Measurements from ENCODE around the gene GPSM1.

GPSM1 gene

DNA sequence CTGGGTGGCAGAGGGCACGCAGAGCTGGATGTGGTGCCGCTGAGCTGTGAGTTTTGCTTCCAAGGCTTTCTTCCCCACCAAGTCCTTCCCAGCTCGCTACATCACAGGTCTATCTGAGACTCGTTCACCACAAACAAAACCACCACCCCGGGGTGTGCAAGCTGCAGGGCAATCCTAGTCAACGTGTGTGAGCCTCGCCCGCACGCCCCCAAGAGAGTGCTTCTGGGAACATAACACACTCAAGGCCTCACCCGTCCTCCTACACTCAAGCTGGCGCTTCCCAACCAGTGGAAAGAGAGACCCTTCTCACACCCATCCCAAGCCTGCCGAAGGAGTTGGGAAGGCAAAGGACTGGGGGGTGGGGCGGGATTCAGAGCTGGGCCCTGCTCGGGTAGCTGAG, 62.1 kb downstream of the GPSM1 start:
- Histone ChIP-seq H3K9ac (ENCODE audit: low read length) (no peak overlapping the region), H3K27me3 (ENCODE audit: control insufficient read depth, insufficient read depth, low read length) (no peaks in the 10 kb centered on the region), H3K4me3 (ENCODE audit: low read length) (no peak overlapping the region), H3K4me1 (ENCODE audit: control insufficient read depth, insufficient read depth, low read length) (no peaks in the 10 kb centered on the region), H3K36me3 (ENCODE audit: control insufficient read depth, insufficient read depth, low read length) (peaks cover 4% of the 10 kb centered on the region), H3K9me3 (ENCODE audit: control insufficient read depth, low read length) (no peaks in the 10 kb centered on the region)

DNA sequence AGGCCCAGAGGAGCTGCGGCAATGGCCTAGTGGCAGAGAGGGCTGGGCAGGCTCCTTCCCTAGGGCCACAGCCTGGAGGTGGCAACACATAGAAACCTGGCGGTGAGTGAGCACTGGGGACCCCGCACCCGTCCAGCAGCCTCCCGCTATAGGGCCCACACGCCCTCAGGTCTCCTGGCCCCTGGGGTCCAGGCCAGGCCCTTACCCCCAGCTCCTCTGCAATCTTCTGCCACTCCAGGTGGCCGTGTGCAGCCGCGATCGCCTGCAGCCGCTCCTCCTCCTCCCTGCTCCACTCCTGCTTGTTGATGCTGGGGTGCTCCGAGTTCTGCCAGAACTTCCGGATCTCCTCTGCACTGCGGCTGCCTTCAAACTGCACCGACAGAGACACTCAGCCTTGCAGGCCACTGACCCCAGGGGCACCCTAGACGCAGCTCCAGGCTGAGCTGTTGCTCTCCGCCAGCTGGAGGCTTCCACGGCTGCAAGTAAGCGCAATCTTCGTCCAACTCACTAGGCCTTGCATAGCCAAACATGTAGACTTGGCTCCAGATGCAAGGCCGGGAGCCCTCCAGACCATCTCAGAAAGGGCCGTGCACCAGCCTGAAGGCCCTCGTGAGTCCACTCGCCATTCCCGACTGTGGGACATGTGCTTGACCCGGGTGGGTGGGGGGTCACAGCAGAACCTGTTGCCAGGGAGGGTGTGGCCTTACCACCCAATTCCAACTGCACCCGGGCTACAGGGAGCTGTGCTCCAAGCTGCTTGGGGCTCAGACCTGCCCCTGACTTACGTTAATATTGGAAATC, 64.6 kb downstream of the GPSM1 start:
- H3K4me1 ChIP-seq (ENCODE audit: control insufficient read depth, insufficient read depth, low read length), result no peaks in the 10 kb centered on the region
- no peak overlapping the region for H3K9ac ChIP-seq (ENCODE audit: low read length)
- no peaks in the 10 kb centered on the region for H3K27me3 ChIP-seq (ENCODE audit: control insufficient read depth, insufficient read depth, low read length)
- H3K9me3 ChIP-seq (ENCODE audit: control insufficient read depth, low read length), result no peaks in the 10 kb centered on the region
- H3K36me3 ChIP-seq (ENCODE audit: control insufficient read depth, insufficient read depth, low read length), result peaks cover 11% of the 10 kb centered on the region
- no peak overlapping the region for H3K4me3 ChIP-seq (ENCODE audit: low read length)

DNA sequence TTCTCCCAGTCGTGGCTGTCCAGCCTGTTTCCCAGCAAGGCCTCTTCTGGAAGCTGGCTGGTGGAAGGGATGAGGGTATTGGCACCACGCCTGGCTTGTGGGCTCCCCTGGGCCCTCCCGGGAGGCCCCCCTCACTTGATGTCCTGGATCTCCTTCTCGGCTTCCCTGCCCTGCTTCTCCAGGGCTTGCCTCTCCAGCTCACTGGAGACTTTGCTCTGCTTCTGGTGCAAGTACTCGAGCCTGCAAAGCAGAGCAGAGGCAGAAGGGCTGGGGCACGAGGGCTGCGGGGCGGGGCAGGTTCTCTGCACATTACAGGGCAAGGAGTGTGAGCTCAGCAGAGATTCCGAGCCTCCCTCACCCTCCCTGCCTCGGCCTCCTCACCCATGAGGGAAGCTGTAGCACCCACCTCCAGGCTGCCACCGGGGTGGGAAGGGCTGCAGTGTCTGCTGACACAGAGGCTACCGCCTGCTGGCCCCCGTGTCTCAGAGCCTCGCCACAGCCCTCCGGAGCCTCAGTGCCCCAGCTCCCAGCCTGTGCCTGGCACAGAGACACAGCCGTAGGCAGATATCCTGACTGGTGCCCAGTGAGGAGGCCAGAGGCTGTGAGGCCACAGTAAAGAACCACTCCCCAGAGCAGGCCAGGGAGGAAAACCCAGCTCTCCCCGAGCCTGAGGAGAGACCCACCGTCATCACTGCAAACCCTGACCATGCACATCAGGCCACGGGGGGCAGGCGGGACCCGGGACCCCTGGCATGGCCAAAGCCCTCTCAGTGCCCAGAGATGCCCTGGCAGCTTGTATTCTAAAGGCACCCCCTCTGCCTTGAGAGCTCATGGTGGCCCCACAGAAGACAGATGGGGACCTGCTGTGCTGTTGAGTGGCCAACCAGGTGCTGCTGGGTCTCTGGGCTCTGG, 65.5 kb downstream of the GPSM1 start:
- no peak overlapping the region for H3K9ac ChIP-seq (ENCODE audit: low read length)

DNA sequence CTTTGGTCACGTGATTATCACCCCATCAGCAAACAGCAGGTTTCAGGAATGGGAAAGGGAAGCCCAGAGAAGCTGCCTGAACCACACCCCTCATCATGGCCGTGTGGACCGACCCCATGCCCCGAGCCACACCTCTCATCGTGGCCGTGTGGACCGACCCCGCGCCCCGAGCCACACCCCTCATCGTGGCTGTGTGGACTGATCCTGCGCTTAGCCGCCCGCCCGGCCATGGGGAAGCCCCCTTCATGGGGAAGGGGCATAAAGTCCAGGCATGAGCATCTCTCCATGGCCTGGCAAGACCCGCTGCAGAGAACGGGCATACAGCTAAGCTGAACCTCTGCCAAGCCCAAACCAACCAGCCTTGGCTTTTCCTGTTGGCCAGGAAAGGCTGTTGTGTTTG, 66.2 kb downstream of the GPSM1 start:
- Histone ChIP-seq H3K9ac (ENCODE audit: low read length) (no peak overlapping the region), H3K4me3 (ENCODE audit: low read length) (no peak overlapping the region), H3K36me3 (ENCODE audit: control insufficient read depth, insufficient read depth, low read length) (peaks cover 7% of the 10 kb centered on the region), H3K4me1 (ENCODE audit: control insufficient read depth, insufficient read depth, low read length) (peaks cover 4% of the 10 kb centered on the region), H3K27me3 (ENCODE audit: control insufficient read depth, insufficient read depth, low read length) (no peaks in the 10 kb centered on the region), H3K9me3 (ENCODE audit: control insufficient read depth, low read length) (no peaks in the 10 kb centered on the region)

More for the DNA sequence above, 65.5 kb downstream of the GPSM1 start:
- Histone ChIP-seq H3K36me3 (ENCODE audit: control insufficient read depth, insufficient read depth, low read length) (peaks cover 11% of the 10 kb centered on the region), H3K27me3 (ENCODE audit: control insufficient read depth, insufficient read depth, low read length) (no peaks in the 10 kb centered on the region), H3K4me3 (ENCODE audit: low read length) (no peak overlapping the region), H3K4me1 (ENCODE audit: control insufficient read depth, insufficient read depth, low read length) (no peaks in the 10 kb centered on the region), H3K9me3 (ENCODE audit: control insufficient read depth, low read length) (no peaks in the 10 kb centered on the region)

DNA sequence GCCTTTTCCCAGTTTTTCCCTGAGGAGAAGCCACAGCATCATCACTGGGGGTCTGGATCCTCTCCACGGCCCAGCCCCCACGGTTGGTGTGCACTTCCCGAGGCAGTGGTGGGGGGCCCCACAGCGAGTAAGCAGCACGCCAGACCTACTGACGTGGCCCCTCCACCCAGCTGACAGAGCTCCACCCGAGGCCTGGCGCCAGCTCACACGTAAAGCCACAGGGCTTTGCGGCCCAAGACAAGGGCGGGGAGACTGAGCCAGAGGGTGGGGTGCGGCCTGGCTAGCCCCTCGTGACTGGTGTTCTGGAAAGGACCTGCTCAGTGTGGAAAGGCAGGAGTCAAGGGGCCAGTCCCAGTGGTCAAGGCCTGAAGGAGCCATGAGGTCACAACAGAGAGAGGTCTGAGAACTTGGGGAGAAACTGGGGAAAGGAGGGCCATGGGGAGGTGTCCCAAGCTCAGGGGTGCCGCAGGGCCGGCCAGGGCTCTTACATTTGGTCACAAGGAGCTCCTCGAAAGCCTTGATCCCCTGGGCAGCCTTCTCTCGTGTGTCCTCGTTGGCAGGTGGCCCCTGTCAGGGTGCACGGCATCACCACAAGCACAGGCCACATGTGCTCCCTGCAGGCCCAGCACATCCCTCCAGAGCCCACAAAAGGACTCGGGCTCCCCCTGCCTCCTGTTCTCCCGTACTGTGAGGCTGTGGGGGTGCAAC, 67.1 kb downstream of the GPSM1 start:
- H3K9me3 ChIP-seq (ENCODE audit: control insufficient read depth, low read length), result no peaks in the 10 kb centered on the region
- no peaks in the 10 kb centered on the region for H3K27me3 ChIP-seq (ENCODE audit: control insufficient read depth, insufficient read depth, low read length)
- H3K9ac ChIP-seq (ENCODE audit: low read length), result no peak overlapping the region
- H3K4me1 ChIP-seq (ENCODE audit: control insufficient read depth, insufficient read depth, low read length), result peaks cover 12% of the 10 kb centered on the region
- H3K36me3 ChIP-seq (ENCODE audit: control insufficient read depth, insufficient read depth, low read length), result peaks cover 6% of the 10 kb centered on the region
- no peak overlapping the region for H3K4me3 ChIP-seq (ENCODE audit: low read length)

DNA sequence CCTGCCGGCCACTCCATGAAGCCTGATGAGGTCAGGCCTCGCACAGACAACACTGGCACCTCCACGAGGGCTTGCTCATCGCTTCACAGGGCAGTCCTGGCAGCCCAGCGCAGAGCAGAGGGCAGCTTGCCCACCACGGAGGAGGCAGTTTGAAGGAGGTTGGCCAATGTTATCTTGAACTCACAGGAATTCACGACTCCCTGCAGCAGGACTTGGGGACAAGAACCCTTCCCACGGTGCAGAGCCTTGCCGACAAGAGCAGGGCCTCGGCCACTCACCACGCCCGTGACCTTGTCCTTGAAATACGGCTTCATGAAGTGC, 67.6 kb downstream of the GPSM1 start:
- H3K36me3 ChIP-seq (ENCODE audit: control insufficient read depth, insufficient read depth, low read length), result peaks cover 6% of the 10 kb centered on the region
- no peak overlapping the region for H3K4me3 ChIP-seq (ENCODE audit: low read length)
- no peaks in the 10 kb centered on the region for H3K9me3 ChIP-seq (ENCODE audit: control insufficient read depth, low read length)
- H3K4me1 ChIP-seq (ENCODE audit: control insufficient read depth, insufficient read depth, low read length), result peaks cover 12% of the 10 kb centered on the region
- no peaks in the 10 kb centered on the region for H3K27me3 ChIP-seq (ENCODE audit: control insufficient read depth, insufficient read depth, low read length)
- no peak overlapping the region for H3K9ac ChIP-seq (ENCODE audit: low read length)

DNA sequence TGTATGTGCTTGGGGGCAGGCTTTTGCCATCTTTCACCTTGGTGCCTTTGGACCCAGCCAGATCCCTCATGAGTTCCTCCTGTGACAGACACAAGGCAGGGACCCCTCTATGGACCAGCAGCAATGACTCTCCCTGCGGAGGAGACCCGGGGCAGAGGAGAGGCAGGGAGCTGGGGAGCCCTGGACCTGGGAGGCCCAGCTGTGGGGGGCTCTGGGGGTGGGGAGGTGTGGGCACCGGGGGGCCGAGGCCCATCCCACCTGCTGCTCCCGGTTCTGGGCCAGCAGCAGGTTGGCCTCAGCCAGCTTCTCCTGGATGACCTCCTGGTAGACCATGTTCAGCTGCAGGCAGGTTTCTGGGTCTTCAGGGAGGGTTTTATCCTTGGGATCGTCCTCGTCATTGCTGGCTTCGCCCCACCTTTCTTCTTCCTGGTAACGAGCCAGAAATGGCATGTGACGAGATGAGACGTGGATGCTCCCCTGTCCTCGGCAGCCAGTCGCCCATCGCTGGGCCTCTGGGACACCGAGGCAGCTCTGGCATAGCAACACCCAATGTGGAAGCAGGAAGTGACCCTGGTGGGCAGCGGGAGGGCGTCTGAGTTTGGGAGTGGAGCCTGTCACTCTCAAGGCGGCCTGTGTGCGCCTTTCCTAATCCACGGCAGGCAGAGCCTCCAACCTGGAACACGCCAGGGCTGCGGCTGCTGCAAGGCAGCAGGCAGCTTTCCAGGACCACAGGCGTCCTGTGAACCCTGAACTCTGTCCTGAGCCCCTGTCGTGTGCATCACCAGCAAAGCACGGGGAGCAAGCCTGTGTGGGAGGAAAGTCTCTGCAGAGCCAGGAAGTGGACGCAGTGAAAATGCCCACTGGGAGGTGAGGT, 68.2 kb downstream of the GPSM1 start:
- peaks cover 17% of the 10 kb centered on the region for H3K4me1 ChIP-seq (ENCODE audit: control insufficient read depth, insufficient read depth, low read length)
- no peak overlapping the region for H3K9ac ChIP-seq (ENCODE audit: low read length)
- H3K9me3 ChIP-seq (ENCODE audit: control insufficient read depth, low read length), result no peaks in the 10 kb centered on the region
- H3K27me3 ChIP-seq (ENCODE audit: control insufficient read depth, insufficient read depth, low read length), result no peaks in the 10 kb centered on the region
- peaks cover 6% of the 10 kb centered on the region for H3K36me3 ChIP-seq (ENCODE audit: control insufficient read depth, insufficient read depth, low read length)
- H3K4me3 ChIP-seq (ENCODE audit: low read length), result no peak overlapping the region

DNA sequence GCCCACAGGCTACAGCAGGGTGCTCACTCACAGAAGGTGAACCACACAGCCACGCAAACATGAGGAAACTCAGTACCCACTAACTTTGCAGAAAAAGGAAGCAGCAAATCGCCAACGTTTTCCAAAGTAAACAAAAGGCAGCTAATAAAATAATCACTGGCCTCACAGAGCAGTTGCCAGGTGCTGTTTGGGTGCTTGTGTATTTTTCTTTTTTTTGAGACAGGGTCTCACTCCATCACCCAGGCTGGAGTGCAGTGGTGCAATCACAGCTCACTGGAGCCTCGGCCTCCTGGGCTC, 68.8 kb downstream of the GPSM1 start:
- H3K9ac ChIP-seq (ENCODE audit: low read length), result no peak overlapping the region
- no peak overlapping the region for H3K4me3 ChIP-seq (ENCODE audit: low read length)
- no peaks in the 10 kb centered on the region for H3K27me3 ChIP-seq (ENCODE audit: control insufficient read depth, insufficient read depth, low read length)
- H3K9me3 ChIP-seq (ENCODE audit: control insufficient read depth, low read length), result no peaks in the 10 kb centered on the region
- peaks cover 19% of the 10 kb centered on the region for H3K4me1 ChIP-seq (ENCODE audit: control insufficient read depth, insufficient read depth, low read length)
- peaks cover 6% of the 10 kb centered on the region for H3K36me3 ChIP-seq (ENCODE audit: control insufficient read depth, insufficient read depth, low read length)

DNA sequence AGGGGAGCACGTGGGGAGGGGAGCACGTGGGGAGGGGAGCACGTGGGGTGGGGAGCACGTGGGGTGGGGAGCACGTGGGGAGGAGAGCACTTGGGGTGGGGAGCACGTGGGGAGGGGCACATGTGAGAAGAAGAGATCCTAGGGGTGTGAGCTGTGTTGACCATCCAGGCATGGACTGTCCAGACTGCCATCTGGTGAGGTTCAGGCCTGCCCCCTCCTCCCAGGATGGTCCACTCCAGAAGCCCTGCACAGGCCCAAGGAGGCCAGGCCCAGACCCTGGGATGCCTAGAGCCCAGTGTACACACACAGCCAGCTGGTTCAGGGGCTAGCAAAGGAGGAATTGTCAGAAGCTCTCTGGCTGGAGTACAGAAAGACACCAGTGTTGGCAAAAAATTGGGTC, 70.3 kb downstream of the GPSM1 start:
- Histone ChIP-seq H3K4me1 (ENCODE audit: control insufficient read depth, insufficient read depth, low read length) (peaks cover 19% of the 10 kb centered on the region), H3K4me3 (ENCODE audit: low read length) (no peak overlapping the region), H3K36me3 (ENCODE audit: control insufficient read depth, insufficient read depth, low read length) (peaks cover 6% of the 10 kb centered on the region), H3K27me3 (ENCODE audit: control insufficient read depth, insufficient read depth, low read length) (no peaks in the 10 kb centered on the region), H3K9ac (ENCODE audit: low read length) (no peak overlapping the region), H3K9me3 (ENCODE audit: control insufficient read depth, low read length) (no peaks in the 10 kb centered on the region)

DNA sequence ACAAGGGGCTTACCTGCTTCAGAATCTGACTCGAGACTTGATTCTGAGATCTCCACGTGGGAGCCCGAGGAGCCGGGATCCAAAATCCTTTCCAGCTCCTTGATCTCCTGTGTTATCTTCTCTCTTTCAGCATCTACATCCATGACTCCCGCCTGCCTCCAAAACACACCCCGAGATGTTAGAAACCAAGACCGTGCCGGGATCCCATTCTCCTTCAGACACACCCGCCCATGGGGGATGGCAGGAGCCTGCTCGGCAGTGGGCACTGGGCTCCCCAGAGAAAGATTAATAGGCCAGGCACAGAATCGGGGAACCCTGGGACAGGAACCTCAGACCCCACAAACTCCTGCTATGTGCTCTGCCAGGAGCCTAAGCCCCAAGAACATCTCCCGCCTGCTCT, 70.9 kb downstream of the GPSM1 start:
- H3K9me3 ChIP-seq (ENCODE audit: control insufficient read depth, low read length), result no peaks in the 10 kb centered on the region
- peak overlapping the region; percentile 29 for H3K9ac ChIP-seq (ENCODE audit: low read length)
- peaks cover 19% of the 10 kb centered on the region for H3K4me1 ChIP-seq (ENCODE audit: control insufficient read depth, insufficient read depth, low read length)
- no peaks in the 10 kb centered on the region for H3K27me3 ChIP-seq (ENCODE audit: control insufficient read depth, insufficient read depth, low read length)
- H3K36me3 ChIP-seq (ENCODE audit: control insufficient read depth, insufficient read depth, low read length), result peaks cover 6% of the 10 kb centered on the region
- no peak overlapping the region for H3K4me3 ChIP-seq (ENCODE audit: low read length)

DNA sequence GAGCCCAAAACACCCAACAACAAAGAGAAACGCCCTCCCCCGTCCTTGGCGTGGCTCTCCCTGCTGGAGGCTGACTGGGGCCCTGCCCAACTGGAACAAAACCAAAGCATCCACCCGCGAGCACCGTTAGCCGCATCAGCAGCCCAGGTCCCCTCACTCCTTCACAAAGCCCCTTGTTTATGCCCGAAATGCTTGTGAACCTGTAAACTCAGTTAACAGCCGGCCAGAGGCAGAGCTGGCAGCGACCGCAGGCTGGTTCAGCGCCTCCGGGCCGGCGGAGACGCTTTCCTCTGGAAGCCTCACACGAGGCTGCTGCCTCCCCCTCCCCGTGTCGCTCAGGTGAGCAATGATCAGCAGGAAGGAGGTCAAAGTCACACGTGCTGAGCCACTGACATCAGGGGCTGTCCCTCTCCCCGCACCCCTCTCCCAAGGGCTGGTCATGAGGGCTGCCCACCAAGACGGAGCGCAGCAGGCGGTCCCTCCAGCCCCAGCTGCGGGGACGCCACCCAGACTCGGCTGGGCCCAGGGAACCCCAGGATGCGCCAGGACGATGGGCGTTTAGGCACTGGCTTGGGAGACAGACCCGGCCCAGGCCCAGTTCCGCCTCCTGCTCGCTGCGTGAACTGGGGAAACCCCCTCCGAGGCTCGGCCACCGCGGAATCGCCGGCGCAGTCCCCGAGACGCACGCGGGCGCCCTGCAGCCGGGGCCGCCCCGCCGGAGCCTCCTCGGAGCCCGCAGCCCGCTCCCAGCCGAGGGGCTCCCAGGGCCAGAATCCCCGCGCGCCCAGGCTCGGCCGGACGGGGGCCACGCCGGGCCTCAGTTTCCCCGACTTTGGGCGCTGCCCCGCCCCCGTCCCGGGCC, 72.1 kb downstream of the GPSM1 start:
- Histone ChIP-seq H3K4me1 (ENCODE audit: control insufficient read depth, insufficient read depth, low read length) (peaks cover 19% of the 10 kb centered on the region), H3K36me3 (ENCODE audit: control insufficient read depth, insufficient read depth, low read length) (peaks cover 6% of the 10 kb centered on the region)

More for the DNA sequence above, 72.1 kb downstream of the GPSM1 start:
- peak overlapping the region; percentile 46 for H3K4me3 ChIP-seq (ENCODE audit: low read length)
- no peaks in the 10 kb centered on the region for H3K27me3 ChIP-seq (ENCODE audit: control insufficient read depth, insufficient read depth, low read length)
- H3K9me3 ChIP-seq (ENCODE audit: control insufficient read depth, low read length), result no peaks in the 10 kb centered on the region
- H3K9ac ChIP-seq (ENCODE audit: low read length), result peak overlapping the region; percentile 58
